Adipocyte (in vitro differentiated cells): Measurements from ENCODE around the gene EMILIN1.

Experiments used
- DNase-seq: peaks from one replicate; pipeline ENCODE4 v3.0.0-alpha.2; 2015; ENCODE audit warnings: low read depth
- H3K27me3 ChIP-seq: replicated peaks from 2 replicates; pipeline ENCODE4 v1.7.0; 2013; ENCODE audit warnings: mild to moderate bottlenecking, low read length, moderate library complexity; ENCODE audit not compliant: control insufficient read depth, insufficient read depth
- H3K36me3 ChIP-seq: 2 replicates; pipeline ENCODE4 v1.7.0; 2013; ENCODE audit warnings: low read length, mild to moderate bottlenecking, moderate library complexity; ENCODE audit not compliant: control insufficient read depth, insufficient read depth, severe bottlenecking
- H3K4me1 ChIP-seq: 2 replicates; pipeline ENCODE4 v1.7.0; 2013; ENCODE audit warnings: mild to moderate bottlenecking, low read length, moderate library complexity; ENCODE audit not compliant: control insufficient read depth, insufficient read depth
- H3K4me3 ChIP-seq: 2 replicates; pipeline ENCODE4 v1.7.0; 2013; ENCODE audit warnings: mild to moderate bottlenecking, low read length, moderate library complexity
- H3K9ac ChIP-seq: 2 replicates; pipeline ENCODE4 v1.7.0; 2013; ENCODE audit warnings: mild to moderate bottlenecking, low read length, moderate library complexity
- H3K9me3 ChIP-seq: 2 replicates; pipeline ENCODE4 v1.7.0; 2013; ENCODE audit warnings: mild to moderate bottlenecking, low read length, moderate library complexity; ENCODE audit not compliant: control insufficient read depth

EMILIN1 gene

GRCh38 chr2:27089111-27089954 is 10.9 kb downstream of the EMILIN1 start:
- Histone ChIP-seq H3K4me1 (peaks cover 14% of the 10 kb centered on the region), H3K4me3 (no peak overlapping the region), H3K27me3 (no peaks in the 10 kb centered on the region), H3K9me3 (no peaks in the 10 kb centered on the region), H3K36me3 (no peaks in the 10 kb centered on the region), H3K9ac (no peak overlapping the region)
- DNase-seq, result no peak

GRCh38 chr2:27091746-27092695 is 13.6 kb downstream of the EMILIN1 start:
- Histone ChIP-seq H3K4me1 (peaks cover 17% of the 10 kb centered on the region), H3K9ac (no peak overlapping the region), H3K36me3 (no peaks in the 10 kb centered on the region), H3K27me3 (no peaks in the 10 kb centered on the region), H3K9me3 (no peaks in the 10 kb centered on the region), H3K4me3 (no peak overlapping the region)
- DNase-seq, result no peak

GRCh38 chr2:27092696-27093429 is 14.4 kb downstream of the EMILIN1 start:
- Histone ChIP-seq H3K27me3 (no peaks in the 10 kb centered on the region), H3K4me1 (peaks cover 16% of the 10 kb centered on the region), H3K36me3 (no peaks in the 10 kb centered on the region), H3K4me3 (no peak overlapping the region), H3K9me3 (no peaks in the 10 kb centered on the region), H3K9ac (no peak overlapping the region)
- no peak for DNase-seq

GRCh38 chr2:27093430-27094352 is 15.3 kb downstream of the EMILIN1 start:
- no peak overlapping the region for H3K4me3 ChIP-seq
- H3K9ac ChIP-seq, result no peak overlapping the region
- DNase-seq, result no peak
- H3K36me3 ChIP-seq, result no peaks in the 10 kb centered on the region
- no peaks in the 10 kb centered on the region for H3K9me3 ChIP-seq
- H3K4me1 ChIP-seq, result peaks cover 16% of the 10 kb centered on the region
- no peaks in the 10 kb centered on the region for H3K27me3 ChIP-seq

GRCh38 chr2:27094353-27094984 is 16.1 kb downstream of the EMILIN1 start:
- Histone ChIP-seq H3K4me3 (no peak overlapping the region), H3K9ac (no peak overlapping the region), H3K27me3 (no peaks in the 10 kb centered on the region), H3K9me3 (no peaks in the 10 kb centered on the region), H3K4me1 (peaks cover 16% of the 10 kb centered on the region), H3K36me3 (no peaks in the 10 kb centered on the region)
- no peak for DNase-seq

- Histone ChIP-seq H3K36me3 (no peaks in the 10 kb centered on the region), H3K9me3 (no peaks in the 10 kb centered on the region), H3K27me3 (no peaks in the 10 kb centered on the region), H3K4me3 (no peak overlapping the region), H3K9ac (no peak overlapping the region), H3K4me1 (peaks cover 16% of the 10 kb centered on the region)
- no peak for DNase-seq
Observed at GRCh38 chr2:27095427-27095744, 17.0 kb downstream of the EMILIN1 start.

GRCh38 chr2:27095745-27096651 is 17.6 kb downstream of the EMILIN1 start:
- H3K27me3 ChIP-seq, result no peaks in the 10 kb centered on the region
- peaks cover 16% of the 10 kb centered on the region for H3K4me1 ChIP-seq
- H3K4me3 ChIP-seq, result peak overlapping the region; percentile 68
- H3K9me3 ChIP-seq, result no peaks in the 10 kb centered on the region
- peak; percentile 77 for DNase-seq
- no peaks in the 10 kb centered on the region for H3K36me3 ChIP-seq
- H3K9ac ChIP-seq, result peak overlapping the region; percentile 68

GRCh38 chr2:27096748-27097297 is 18.4 kb downstream of the EMILIN1 start:
- Histone ChIP-seq H3K36me3 (no peaks in the 10 kb centered on the region), H3K27me3 (no peaks in the 10 kb centered on the region), H3K4me3 (no peak overlapping the region), H3K9ac (no peak overlapping the region), H3K9me3 (no peaks in the 10 kb centered on the region), H3K4me1 (peaks cover 16% of the 10 kb centered on the region)
- no peak for DNase-seq

GRCh38 chr2:27097341-27097740 is 18.9 kb downstream of the EMILIN1 start:
- H3K4me1 ChIP-seq, result peaks cover 16% of the 10 kb centered on the region
- H3K36me3 ChIP-seq, result no peaks in the 10 kb centered on the region
- no peak for DNase-seq
- H3K9ac ChIP-seq, result no peak overlapping the region
- H3K4me3 ChIP-seq, result no peak overlapping the region
- no peaks in the 10 kb centered on the region for H3K27me3 ChIP-seq
- H3K9me3 ChIP-seq, result no peaks in the 10 kb centered on the region
